ENCODE measurements around the gene PDCD4. TPM values are rescaled to one million over a fixed set of nuclear protein-coding genes. Genes with fewer than 3 reads are reported as not detected.
"Not testable (repeated sequence)": the region's sequence is repeated elsewhere in the genome, so short reads cannot be mapped to it uniquely, and the experiment has no call there.

The PDCD4 gene
- total RNA-seq, 1 experiment from 2014 or later: 9.0 TPM

GRCh38 chr10:110903280-110904278 is 31.9 kb downstream of the PDCD4 start:
- no peak for DNase-seq

GRCh38 chr10:110910138-110910537 is 38.4 kb downstream of the PDCD4 start:
- Histone ChIP-seq H3K4me3 (ENCODE audit: insufficient read depth, low read depth, low read length) (no peak overlapping the region), H3K36me3 (replicated peaks; ENCODE audit: control insufficient read depth, insufficient read depth, low read length) (no peaks in the 10 kb centered on the region), H3K27me3 (ENCODE audit: control insufficient read depth, insufficient read depth, low read length) (no peaks in the 10 kb centered on the region)
- DNase-seq: no peak

More at GRCh38 chr10:110903280-110904278, 31.9 kb downstream of the PDCD4 start:
- no peaks in the 10 kb centered on the region for H3K27me3 ChIP-seq (ENCODE audit: control insufficient read depth, insufficient read depth, low read length)
- no peaks in the 10 kb centered on the region; the same call in 1 of the 2 replicates for H3K36me3 ChIP-seq (replicated peaks; ENCODE audit: control insufficient read depth, insufficient read depth, low read length)
- H3K4me3 ChIP-seq (ENCODE audit: insufficient read depth, low read depth, low read length): no peak overlapping the region

GRCh38 chr10:110912374-110912773 is 40.6 kb downstream of the PDCD4 start:
- H3K27me3 ChIP-seq (ENCODE audit: control insufficient read depth, insufficient read depth, low read length): no peaks in the 10 kb centered on the region
- H3K36me3 ChIP-seq (replicated peaks; ENCODE audit: control insufficient read depth, insufficient read depth, low read length): peaks cover 2% of the 10 kb centered on the region; the same call in 1 of the 2 replicates
- H3K4me3 ChIP-seq (ENCODE audit: insufficient read depth, low read depth, low read length): no peak overlapping the region
- no peak for DNase-seq

- no peaks in the 10 kb centered on the region for H3K27me3 ChIP-seq (ENCODE audit: control insufficient read depth, insufficient read depth, low read length)
- peaks cover 2% of the 10 kb centered on the region; the same call in 1 of the 2 replicates for H3K36me3 ChIP-seq (replicated peaks; ENCODE audit: control insufficient read depth, insufficient read depth, low read length)
- no peak overlapping the region for H3K4me3 ChIP-seq (ENCODE audit: insufficient read depth, low read depth, low read length)
- no peak for DNase-seq
Observed at GRCh38 chr10:110914431-110914830, 42.7 kb downstream of the PDCD4 start.

GRCh38 chr10:110915035-110915434 is 43.3 kb downstream of the PDCD4 start:
- Histone ChIP-seq H3K4me3 (ENCODE audit: insufficient read depth, low read depth, low read length) (no peak overlapping the region), H3K27me3 (ENCODE audit: control insufficient read depth, insufficient read depth, low read length) (no peaks in the 10 kb centered on the region), H3K36me3 (replicated peaks; ENCODE audit: control insufficient read depth, insufficient read depth, low read length) (peaks cover 2% of the 10 kb centered on the region; the same call in 1 of the 2 replicates)
- DNase-seq: no peak

GRCh38 chr10:110915600-110915999 is 43.9 kb downstream of the PDCD4 start:
- H3K4me3 ChIP-seq (ENCODE audit: insufficient read depth, low read depth, low read length); H3K36me3 ChIP-seq (replicated peaks; ENCODE audit: control insufficient read depth, insufficient read depth, low read length); DNase-seq; H3K27me3 ChIP-seq (ENCODE audit: control insufficient read depth, insufficient read depth, low read length): not testable (repeated sequence)

- Histone ChIP-seq H3K27me3 (ENCODE audit: control insufficient read depth, insufficient read depth, low read length) (no peaks in the 10 kb centered on the region), H3K36me3 (replicated peaks; ENCODE audit: control insufficient read depth, insufficient read depth, low read length) (peaks cover 2% of the 10 kb centered on the region; the same call in 1 of the 2 replicates), H3K4me3 (ENCODE audit: insufficient read depth, low read depth, low read length) (no peak overlapping the region)
- DNase-seq: no peak
Observed at GRCh38 chr10:110916554-110917346, 45.0 kb downstream of the PDCD4 start.

GRCh38 chr10:110918269-110918642 is 46.5 kb downstream of the PDCD4 start:
- DNase-seq: no peak
- Histone ChIP-seq H3K4me3 (ENCODE audit: insufficient read depth, low read depth, low read length) (peak overlapping the region; percentile 79), H3K36me3 (replicated peaks; ENCODE audit: control insufficient read depth, insufficient read depth, low read length) (peaks cover 2% of the 10 kb centered on the region; the same call in 1 of the 2 replicates), H3K27me3 (ENCODE audit: control insufficient read depth, insufficient read depth, low read length) (no peaks in the 10 kb centered on the region)

- Histone ChIP-seq H3K4me3 (ENCODE audit: insufficient read depth, low read depth, low read length) (peak within 1 kb of the TSS; percentile 81), H3K27me3 (ENCODE audit: control insufficient read depth, insufficient read depth, low read length) (no peaks in the 10 kb centered on the region), H3K36me3 (replicated peaks; ENCODE audit: control insufficient read depth, insufficient read depth, low read length) (peaks cover 2% of the 10 kb centered on the region; the same call in 1 of the 2 replicates)
- DNase-seq: peak; percentile 91
Observed at GRCh38 chr10:110918643-110919348, 47.1 kb downstream of the PDCD4 start, which contains the start of gene BBIP1. TSS of gene BBIP1 (minus strand) at chr10:110919180. CDS start at chr10:110918157, 1,023 bp downstream.

GRCh38 chr10:110919349-110919931 is 47.7 kb downstream of the PDCD4 start, which contains the start of gene SHOC2:
TSS of gene SHOC2 (plus strand) at chr10:110919604. CDS start at chr10:110964359, 44,755 bp downstream.
- Histone ChIP-seq H3K4me3 (ENCODE audit: insufficient read depth, low read depth, low read length) (peak within 1 kb of the TSS; percentile 81), H3K36me3 (replicated peaks; ENCODE audit: control insufficient read depth, insufficient read depth, low read length) (peaks cover 2% of the 10 kb centered on the region; the same call in 1 of the 2 replicates), H3K27me3 (ENCODE audit: control insufficient read depth, insufficient read depth, low read length) (no peaks in the 10 kb centered on the region)
- peak; percentile 87 for DNase-seq

GRCh38 chr10:110919971-110920881 is 48.5 kb downstream of the PDCD4 start:
- Histone ChIP-seq H3K27me3 (ENCODE audit: control insufficient read depth, insufficient read depth, low read length) (no peaks in the 10 kb centered on the region), H3K36me3 (replicated peaks; ENCODE audit: control insufficient read depth, insufficient read depth, low read length) (peaks cover 2% of the 10 kb centered on the region; the same call in 1 of the 2 replicates), H3K4me3 (ENCODE audit: insufficient read depth, low read depth, low read length) (peak overlapping the region; percentile 81)
- DNase-seq: peak; percentile 61

GRCh38 chr10:110923856-110924493 is 52.2 kb downstream of the PDCD4 start:
- H3K36me3 ChIP-seq (replicated peaks; ENCODE audit: control insufficient read depth, insufficient read depth, low read length): no peaks in the 10 kb centered on the region
- H3K4me3 ChIP-seq (ENCODE audit: insufficient read depth, low read depth, low read length): no peak overlapping the region
- H3K27me3 ChIP-seq (ENCODE audit: control insufficient read depth, insufficient read depth, low read length): no peaks in the 10 kb centered on the region
- DNase-seq: no peak

Data from H7 (cell line).